Endodermal cell (in vitro differentiated cells): ENCODE results near the gene MID1. TPM values are rescaled to one million over a fixed set of nuclear protein-coding genes. Genes with fewer than 3 reads are reported as not detected.
A peak's percentile ranks its signal among the peaks of the same experiment; 100 is the strongest.

ENCODE experiments used
- DNase-seq: peaks from one replicate; pipeline ENCODE4 v3.0.0-alpha.2; 2017
- H3K27ac ChIP-seq: 2 replicates; pipeline ENCODE4 v1.5.1; 2013; ENCODE audit warnings: mild to moderate bottlenecking, low read depth, low read length, moderate library complexity
- H3K27me3 ChIP-seq: 2 replicates; pipeline ENCODE4 v1.6.1; 2013; ENCODE audit warnings: mild to moderate bottlenecking, low read length, moderate library complexity; ENCODE audit not compliant: insufficient read depth, control insufficient read depth, poor library complexity, severe bottlenecking
- H3K36me3 ChIP-seq: 2 replicates; pipeline ENCODE4 v1.7.0; 2013; ENCODE audit warnings: mild to moderate bottlenecking, low read length, moderate library complexity; ENCODE audit not compliant: control insufficient read depth, insufficient read depth
- H3K4me1 ChIP-seq: one replicate; pipeline ENCODE4 v1.7.0; 2013; ENCODE audit warnings: low read length; ENCODE audit not compliant: control insufficient read depth, insufficient read depth
- H3K4me3 ChIP-seq: 2 replicates; pipeline ENCODE4 v1.5.1; 2013; ENCODE audit warnings: mild to moderate bottlenecking, low read length, moderate library complexity
- H3K9ac ChIP-seq: 2 replicates; pipeline ENCODE4 v1.6.1; 2013; ENCODE audit warnings: mild to moderate bottlenecking, low read length, moderate library complexity; ENCODE audit not compliant: poor library complexity, severe bottlenecking; ENCODE audit errors: extremely low read depth
- H3K9me3 ChIP-seq: 2 replicates; pipeline ENCODE4 v1.6.1; 2013; ENCODE audit warnings: mild to moderate bottlenecking, low read length, moderate library complexity; ENCODE audit not compliant: control insufficient read depth
- H3K27ac Mint-ChIP-seq: 2 replicates; pipeline ENCODE4 v1.8.0; 2020; ENCODE audit warnings: mixed read lengths
- H3K27me3 Mint-ChIP-seq: 2 replicates; pipeline ENCODE4 v1.8.0; 2021; ENCODE audit warnings: mild to moderate bottlenecking, mixed read lengths; ENCODE audit not compliant: insufficient read depth
- H3K36me3 Mint-ChIP-seq: 2 replicates; pipeline ENCODE4 v1.8.0; 2020; ENCODE audit warnings: low read depth, mixed read lengths
- H3K4me1 Mint-ChIP-seq: 2 replicates; pipeline ENCODE4 v1.8.0; 2020; ENCODE audit warnings: mixed read lengths
- H3K4me3 Mint-ChIP-seq: 2 replicates; pipeline ENCODE4 v1.8.0; 2020; ENCODE audit warnings: mild to moderate bottlenecking, moderate library complexity, mixed read lengths
- H3K9me3 Mint-ChIP-seq: 2 replicates; pipeline ENCODE4 v1.8.0; 2020; ENCODE audit warnings: mild to moderate bottlenecking, mixed read lengths
- CTCF ChIP-seq: fragments of 200-600 bp; sonication (generic); conservative IDR thresholded peaks from 2 replicates; pipeline ENCODE4 v1.5.0; 2021; ENCODE audit warnings: antibody characterized with exemption, mild to moderate bottlenecking
- WGBS, 2 experiments: methylation state at CpG; one replicate each; pipeline versions ENCODE4 v1.1.5 to v1.1.7; 2013; ENCODE audit warnings: missing lambda C conversion rate in 2 of 2, mixed read lengths in 1 of 2; ENCODE audit not compliant: insufficient coverage in 1 of 2, insufficient read length in 1 of 2; 5-methylcytosine and 5-hydroxymethylcytosine counted together
- total RNA-seq, 2 donors: library from RNA; stranded (reverse); fragmentation: NEBNext Ultra II Directional in 1 of 2; extraction: Animal tissue kit (Norgen Biotek cat#: 25700) in 1 of 2; gene quantifications; 2 replicates in 1 of 2; 3 replicates in 1 of 2; pipeline ENCODE4 v1.2.1, GENCODE V29; 2021

MID1 gene
- total RNA-seq, 2 donors from 2014 or later, result 23.5 to 24.9 TPM

- Mint-ChIP-seq H3K27me3 (no peaks in the 10 kb centered on the region), H3K27ac (no peak overlapping the region), H3K9me3 (peaks cover 30% of the 10 kb centered on the region), H3K4me1 (no peaks in the 10 kb centered on the region), H3K4me3 (no peak overlapping the region), H3K36me3 (peaks cover 6% of the 10 kb centered on the region)
- Histone ChIP-seq H3K36me3 (peaks cover 12% of the 10 kb centered on the region), H3K4me3 (no peak overlapping the region), H3K27me3 (no peaks in the 10 kb centered on the region), H3K9ac (no peak overlapping the region), H3K9me3 (no peaks in the 10 kb centered on the region), H3K27ac (no peak overlapping the region), H3K4me1 (no peaks in the 10 kb centered on the region)
- DNase-seq, result no peak
- no peak for TF ChIP-seq CTCF
- no CpG with 5 or more reads among the region's 3 CpGs for WGBS, 2 experiments
Measured at GRCh38 chrX:10485326-10485725, 135.1 kb downstream of the MID1 start.

GRCh38 chrX:10484683-10485247, 135.6 kb downstream of the MID1 start:
- Histone ChIP-seq H3K4me1 (no peaks in the 10 kb centered on the region), H3K9me3 (no peaks in the 10 kb centered on the region), H3K4me3 (no peak overlapping the region), H3K27ac (no peak overlapping the region), H3K27me3 (no peaks in the 10 kb centered on the region), H3K36me3 (peaks cover 17% of the 10 kb centered on the region), H3K9ac (no peak overlapping the region)
- peaks cover 32% of the 10 kb centered on the region for H3K9me3 Mint-ChIP-seq
- H3K27me3 Mint-ChIP-seq, result no peaks in the 10 kb centered on the region
- H3K4me1 Mint-ChIP-seq, result no peaks in the 10 kb centered on the region
- no peak overlapping the region for H3K27ac Mint-ChIP-seq
- DNase-seq, result no peak
- peaks cover 6% of the 10 kb centered on the region for H3K36me3 Mint-ChIP-seq
- 79 to 100% methylated on average over 2 to 7 of the region's 7 CpGs for WGBS, 2 experiments
- TF ChIP-seq CTCF, result no peak
- no peak overlapping the region for H3K4me3 Mint-ChIP-seq

DNA sequence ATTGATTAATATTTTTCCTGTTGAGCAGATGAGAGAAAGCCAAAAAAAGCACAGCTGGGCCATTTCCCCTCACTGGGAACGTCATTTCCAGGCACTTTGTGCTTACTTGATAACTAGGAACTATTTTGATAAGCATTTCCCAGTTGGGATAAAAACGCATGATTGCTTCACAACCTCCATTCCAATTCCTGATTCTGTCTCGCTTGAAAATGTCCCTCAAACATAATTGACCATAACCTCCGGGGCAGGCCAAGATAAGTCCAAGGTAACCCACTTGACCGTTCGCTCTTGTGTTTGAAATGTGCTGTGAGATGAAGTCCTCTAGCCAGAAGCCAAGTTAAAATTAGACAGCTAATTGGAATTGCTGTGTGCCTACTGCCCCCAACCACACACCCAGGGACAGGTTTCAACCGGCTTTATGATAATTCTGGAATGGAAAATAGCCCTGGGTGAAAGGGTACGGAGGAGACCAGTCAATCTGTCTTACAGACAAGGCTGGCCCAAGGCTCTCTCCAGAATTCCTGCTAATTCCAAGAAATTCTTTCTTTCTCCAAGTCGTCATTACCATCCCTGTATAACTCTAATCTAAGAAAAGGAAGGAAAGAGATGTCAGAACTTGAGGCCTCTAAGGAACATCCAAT, 137.1 kb downstream of the MID1 start:
- Histone ChIP-seq H3K9me3 (no peaks in the 10 kb centered on the region), H3K27ac (peak overlapping the region; percentile 6), H3K4me3 (no peak overlapping the region), H3K4me1 (no peaks in the 10 kb centered on the region), H3K27me3 (no peaks in the 10 kb centered on the region), H3K36me3 (peaks cover 22% of the 10 kb centered on the region), H3K9ac (no peak overlapping the region)
- no peak overlapping the region for H3K4me3 Mint-ChIP-seq
- H3K4me1 Mint-ChIP-seq, result no peaks in the 10 kb centered on the region
- WGBS, 2 experiments, result 80 to 97% methylated on average over 1 to 8 of the region's 9 CpGs
- H3K27me3 Mint-ChIP-seq, result no peaks in the 10 kb centered on the region
- TF ChIP-seq CTCF, result no peak
- no peak overlapping the region for H3K27ac Mint-ChIP-seq
- peaks cover 35% of the 10 kb centered on the region for H3K9me3 Mint-ChIP-seq
- no peak for DNase-seq
- H3K36me3 Mint-ChIP-seq, result peaks cover 9% of the 10 kb centered on the region
